ENCODE data around the gene CEMIP.
A peak's percentile ranks its signal among the peaks of the same experiment; 100 is the strongest.
"Not testable (repeated sequence)": the region's sequence is repeated elsewhere in the genome, so short reads cannot be mapped to it uniquely, and the experiment has no call there.

The CEMIP gene

DNA sequence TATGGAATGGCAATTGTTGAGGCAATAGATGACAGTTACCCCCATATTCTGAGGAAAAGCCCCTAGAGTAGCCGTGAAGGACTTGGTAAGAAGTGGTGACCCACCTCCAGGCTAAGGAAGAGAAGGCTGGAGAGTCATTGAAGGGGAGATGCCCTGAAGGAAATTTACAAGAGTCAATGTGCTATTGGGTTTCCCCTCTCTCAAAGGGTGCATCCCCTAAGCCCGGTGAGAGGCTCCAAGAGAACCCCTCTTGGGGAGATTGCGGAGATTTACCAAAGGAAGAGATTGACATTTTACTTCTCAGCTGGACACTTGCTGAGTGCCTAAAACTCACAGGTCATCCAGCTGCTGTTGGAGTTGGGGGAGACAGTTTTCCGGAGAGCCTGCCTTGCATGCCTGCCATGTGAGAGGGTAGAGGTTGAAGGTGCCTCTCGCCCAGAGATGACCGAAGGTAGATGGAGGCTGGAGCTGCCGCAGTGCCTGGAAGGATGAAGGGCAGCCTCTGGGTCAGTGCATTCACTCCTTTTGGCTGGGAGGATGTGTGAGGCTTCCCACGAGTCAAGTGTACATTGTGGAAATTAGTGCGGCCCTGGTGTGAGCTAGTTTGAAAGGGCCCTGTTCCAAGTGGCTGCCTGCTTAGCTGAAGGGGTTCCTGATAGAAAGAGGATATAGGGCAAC lies 179.8 kb downstream of the CEMIP start:
- no peak for DNase-seq

DNA sequence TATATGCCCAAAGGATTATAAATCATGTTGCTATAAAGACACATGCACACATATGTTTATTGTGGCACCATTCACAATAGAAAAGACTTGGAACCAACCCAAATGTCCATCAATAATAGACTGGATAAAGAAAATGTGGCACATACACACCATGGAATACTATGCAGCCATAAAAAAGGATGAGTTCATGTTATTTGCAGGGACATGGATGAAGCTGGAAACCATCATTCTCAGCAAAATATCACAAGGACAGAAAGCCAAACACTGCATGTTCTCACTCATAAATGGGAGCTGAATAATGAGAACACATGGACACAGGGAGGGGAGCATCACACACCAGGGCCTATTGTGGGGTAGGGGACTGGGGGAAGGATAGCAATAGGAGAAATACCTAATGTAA lies 186.3 kb downstream of the CEMIP start:
- DNase-seq = not testable (repeated sequence)

- DNase-seq = no peak
Measured at GRCh38 chr15:80966431-80967197, 187.4 kb downstream of the CEMIP start.

DNA sequence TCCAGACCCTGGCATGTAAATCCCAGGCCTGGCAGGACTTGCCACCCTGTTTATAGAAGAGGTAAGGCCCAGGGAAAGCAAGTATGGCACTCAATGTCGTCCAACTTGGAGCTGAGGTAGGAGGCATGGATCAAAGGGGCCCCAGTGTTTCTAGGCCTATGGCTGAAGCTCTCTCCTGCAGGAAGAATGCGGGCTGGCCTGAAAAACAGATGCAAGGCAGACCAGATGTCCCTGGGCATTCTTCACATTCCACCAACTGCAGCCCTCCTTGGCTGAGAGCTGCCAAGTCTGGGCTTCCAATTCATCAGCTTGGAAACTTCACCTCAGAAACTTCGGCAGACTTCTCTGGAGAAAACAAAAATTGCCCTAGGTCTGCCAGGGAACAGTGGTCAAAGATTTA lies 188.3 kb downstream of the CEMIP start:
- no peak for DNase-seq

DNA sequence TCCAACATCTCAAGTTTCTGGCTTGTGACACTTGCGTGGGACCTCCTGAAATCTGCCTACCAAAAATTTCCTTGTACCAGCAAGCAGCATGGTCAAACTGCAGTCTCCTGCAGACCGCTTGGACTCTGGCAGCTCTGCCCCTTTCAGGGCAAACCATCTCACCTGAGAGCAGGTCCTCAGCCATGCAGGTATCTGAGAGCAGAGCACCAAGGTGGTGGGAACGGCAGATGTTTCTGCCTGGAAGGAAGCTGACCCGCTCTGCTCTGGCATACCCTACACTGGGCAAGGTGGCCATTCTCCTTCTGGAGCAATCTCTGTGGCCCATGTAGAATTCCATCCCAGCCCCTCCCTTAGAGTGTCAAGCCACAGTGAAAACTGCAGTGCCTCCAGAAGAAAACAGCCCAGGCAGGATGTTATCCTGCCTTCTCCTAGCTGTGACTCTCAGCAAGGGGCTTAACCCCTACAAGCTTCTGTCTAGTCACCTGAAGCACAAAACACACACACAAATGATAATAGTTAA lies 188.9 kb downstream of the CEMIP start:
- no peak for DNase-seq

- DNase-seq = no peak
Measured at GRCh38 chr15:80969316-80969715, 190.1 kb downstream of the CEMIP start.

GRCh38 chr15:80970018-80970657 lies 191.0 kb downstream of the CEMIP start:
- peak; percentile 62 to 72 for DNase-seq

- DNase-seq = no peak
Measured at GRCh38 chr15:80970658-80971057, 191.5 kb downstream of the CEMIP start.

DNA sequence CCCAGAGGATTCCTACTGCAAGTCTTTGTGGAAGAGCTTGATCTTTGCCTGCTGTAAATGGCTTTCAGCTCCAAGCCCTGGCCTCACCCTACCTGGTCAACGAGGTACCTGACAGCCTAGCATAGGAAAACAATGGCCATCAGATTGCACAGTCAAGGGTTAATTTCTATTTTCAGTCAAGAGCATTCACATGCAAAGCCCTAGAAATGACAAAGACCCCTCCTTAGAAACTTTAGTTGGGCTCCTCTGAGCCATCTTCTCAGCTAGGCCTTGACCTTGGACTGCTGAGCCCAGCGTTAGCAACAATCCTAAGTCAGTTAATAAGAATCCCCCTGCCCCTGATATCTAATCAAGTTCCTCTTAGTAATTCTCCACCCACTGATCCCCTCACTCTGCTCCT lies 192.0 kb downstream of the CEMIP start:
- no peak for DNase-seq

GRCh38 chr15:80972276-80972675 lies 193.1 kb downstream of the CEMIP start:
- no peak for DNase-seq

GRCh38 chr15:80974914-80975313 lies 195.7 kb downstream of the CEMIP start:
- no peak for DNase-seq

DNA sequence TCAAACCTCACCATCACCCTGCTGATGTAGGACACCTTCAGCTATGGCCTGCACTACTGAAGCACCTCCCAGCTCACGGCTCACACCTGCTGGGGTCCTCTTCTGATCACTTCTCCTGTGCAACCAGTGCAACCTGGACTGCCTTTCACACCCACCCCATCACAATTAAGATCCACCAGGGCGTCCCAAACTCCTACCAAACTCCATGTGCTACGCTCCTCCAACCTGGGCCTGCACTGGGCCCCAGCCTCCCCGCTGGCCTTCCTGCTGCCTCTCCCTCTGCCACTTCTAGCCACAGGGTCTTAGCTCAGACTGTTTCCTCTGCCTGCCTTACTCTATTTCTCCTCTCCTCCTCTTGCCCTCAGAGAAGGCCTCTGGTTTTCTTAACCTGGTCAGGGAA lies 197.7 kb downstream of the CEMIP start:
- DNase-seq = no peak

- peak; percentile 23 to 41 for DNase-seq
Measured at GRCh38 chr15:80977627-80978036, 198.5 kb downstream of the CEMIP start.

DNA sequence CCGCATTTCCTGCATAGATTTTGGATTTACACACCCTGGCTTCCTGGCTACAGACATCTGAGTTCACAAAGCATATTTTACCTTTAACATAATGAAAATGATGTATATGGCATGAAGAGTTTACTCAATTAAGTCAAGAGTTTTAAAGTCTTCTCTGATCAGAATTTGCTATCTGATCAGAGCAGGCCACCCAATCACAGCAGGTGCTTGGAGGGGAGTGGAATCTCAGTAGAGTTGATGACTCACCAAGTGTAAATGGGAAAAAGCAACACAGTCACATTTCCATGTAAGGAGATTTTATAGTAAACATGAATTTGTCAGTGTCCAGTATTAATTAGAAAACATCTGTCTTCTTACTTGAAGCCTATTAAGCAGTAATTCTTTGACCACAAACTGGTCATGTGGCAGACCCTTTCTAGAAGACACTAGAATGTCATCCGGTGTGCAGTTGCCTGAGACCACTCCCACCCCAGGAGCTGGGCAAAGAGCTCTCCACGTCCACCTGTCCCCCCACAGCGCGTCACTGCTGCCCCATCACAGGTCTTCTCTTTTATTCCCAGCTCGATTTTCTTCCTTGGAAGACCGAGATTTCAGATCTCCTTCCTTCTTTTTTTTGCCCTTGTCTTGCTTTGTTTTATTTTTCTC lies 199.6 kb downstream of the CEMIP start:
- no peak for DNase-seq

GRCh38 chr15:80979538-80980200 lies 200.5 kb downstream of the CEMIP start:
- no peak for DNase-seq

DNA sequence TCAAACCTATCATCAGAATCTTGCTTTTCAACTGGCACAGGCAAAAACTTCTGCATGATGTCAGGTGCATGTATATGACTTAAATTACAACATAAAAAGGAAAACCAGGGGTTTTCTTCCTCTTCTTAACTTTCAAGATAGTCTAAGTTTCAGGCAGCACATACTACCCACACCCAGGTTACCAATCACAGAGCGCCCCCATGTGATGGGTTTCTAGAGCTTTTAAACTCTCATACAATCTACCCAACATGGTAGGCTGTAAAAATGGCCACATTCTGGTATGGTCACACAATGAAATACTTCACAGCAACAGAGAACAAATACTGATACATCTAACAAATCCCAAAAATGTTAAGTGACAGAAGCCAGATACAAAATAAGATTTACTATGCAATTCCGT lies 203.0 kb downstream of the CEMIP start:
- no peak for DNase-seq

DNA sequence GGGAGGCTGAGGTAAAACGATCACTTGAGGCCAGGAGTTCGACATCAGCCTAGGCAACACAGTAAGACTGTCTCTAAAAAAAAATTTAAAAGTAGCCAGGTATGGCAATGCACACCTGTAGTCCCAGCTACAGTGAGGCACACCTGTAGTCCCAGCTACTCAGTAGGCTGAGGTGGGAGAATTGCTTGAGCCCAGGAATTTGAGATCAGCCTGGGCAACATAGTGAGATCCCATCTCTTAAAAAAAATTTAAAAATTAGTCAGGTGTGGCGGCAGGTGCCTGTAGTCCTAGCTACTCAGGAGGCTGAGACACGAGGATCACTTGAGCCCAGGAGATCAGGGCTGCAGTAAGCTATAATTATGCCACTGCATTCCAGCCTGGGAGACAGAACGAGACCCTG lies 203.7 kb downstream of the CEMIP start:
- DNase-seq = no peak

DNA sequence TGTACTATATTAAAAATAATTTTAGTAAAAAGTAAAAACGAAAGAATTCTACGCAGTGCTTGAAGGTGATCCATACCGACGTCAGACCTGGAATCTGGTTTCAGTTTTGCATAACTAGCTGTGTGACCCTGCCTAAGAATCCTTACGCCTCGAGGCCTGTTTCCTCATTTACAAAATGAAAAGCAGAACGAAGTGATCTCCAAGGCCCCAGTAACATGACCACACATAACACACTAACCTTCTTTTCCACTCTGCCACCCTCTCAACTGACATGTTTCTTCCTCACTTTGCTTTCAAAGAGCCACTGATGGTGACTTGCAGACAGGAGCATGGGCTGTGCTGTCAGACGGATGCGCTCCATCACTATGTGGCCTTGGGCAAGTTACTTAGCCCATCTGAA lies 205.7 kb downstream of the CEMIP start:
- DNase-seq = no peak

DNA sequence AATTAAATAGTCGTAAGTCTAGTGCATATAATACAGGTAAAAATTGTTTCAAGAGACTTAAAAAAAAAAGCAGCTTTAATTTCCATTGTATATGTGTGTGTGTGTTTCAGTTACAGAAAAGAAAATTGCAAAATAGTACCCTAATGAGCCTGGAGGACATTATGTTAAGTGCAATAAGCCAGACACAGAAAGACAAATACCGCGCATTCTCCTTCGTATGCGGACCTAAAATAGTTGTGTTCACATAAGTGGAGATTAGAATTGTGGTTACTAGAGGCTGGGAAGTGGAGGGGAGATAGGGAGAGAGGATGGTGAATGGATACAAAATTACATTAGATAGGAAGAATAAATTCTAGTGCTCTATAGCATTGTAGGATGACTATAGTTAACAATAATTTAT lies 206.8 kb downstream of the CEMIP start:
- no peak for DNase-seq

- DNase-seq = no peak
Measured at GRCh38 chr15:80986487-80986886, 207.3 kb downstream of the CEMIP start.

- no peak for DNase-seq
Measured at GRCh38 chr15:80988148-80988796, 209.1 kb downstream of the CEMIP start.

- no peak for DNase-seq
Measured at GRCh38 chr15:80989081-80989517, 209.9 kb downstream of the CEMIP start.
